Measurements from ENCODE around the gene RNF121.
"Not testable (repeated sequence)": the region's sequence is repeated elsewhere in the genome, so short reads cannot be mapped to it uniquely, and the experiment has no call there.

DNA sequence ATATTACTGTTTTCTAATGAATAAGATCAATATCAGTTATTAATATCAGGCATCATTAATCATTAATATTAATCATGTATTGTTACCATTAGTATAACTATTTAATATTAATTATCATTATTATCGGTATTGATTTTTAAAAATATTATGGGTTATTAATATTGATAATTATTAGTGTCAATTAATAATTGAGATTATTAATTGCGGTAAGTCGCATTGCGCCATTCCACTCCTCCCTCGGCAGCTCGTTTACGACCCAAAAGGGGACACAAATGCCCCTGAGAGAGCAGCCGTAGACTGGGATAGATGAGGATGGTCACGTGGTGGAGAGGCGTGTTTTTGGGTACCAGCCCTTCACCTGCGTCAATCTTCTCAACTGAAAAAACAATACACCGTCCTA lies 43.0 kb upstream of the RNF121 start:
- TF ChIP-seq, protein P1, sequence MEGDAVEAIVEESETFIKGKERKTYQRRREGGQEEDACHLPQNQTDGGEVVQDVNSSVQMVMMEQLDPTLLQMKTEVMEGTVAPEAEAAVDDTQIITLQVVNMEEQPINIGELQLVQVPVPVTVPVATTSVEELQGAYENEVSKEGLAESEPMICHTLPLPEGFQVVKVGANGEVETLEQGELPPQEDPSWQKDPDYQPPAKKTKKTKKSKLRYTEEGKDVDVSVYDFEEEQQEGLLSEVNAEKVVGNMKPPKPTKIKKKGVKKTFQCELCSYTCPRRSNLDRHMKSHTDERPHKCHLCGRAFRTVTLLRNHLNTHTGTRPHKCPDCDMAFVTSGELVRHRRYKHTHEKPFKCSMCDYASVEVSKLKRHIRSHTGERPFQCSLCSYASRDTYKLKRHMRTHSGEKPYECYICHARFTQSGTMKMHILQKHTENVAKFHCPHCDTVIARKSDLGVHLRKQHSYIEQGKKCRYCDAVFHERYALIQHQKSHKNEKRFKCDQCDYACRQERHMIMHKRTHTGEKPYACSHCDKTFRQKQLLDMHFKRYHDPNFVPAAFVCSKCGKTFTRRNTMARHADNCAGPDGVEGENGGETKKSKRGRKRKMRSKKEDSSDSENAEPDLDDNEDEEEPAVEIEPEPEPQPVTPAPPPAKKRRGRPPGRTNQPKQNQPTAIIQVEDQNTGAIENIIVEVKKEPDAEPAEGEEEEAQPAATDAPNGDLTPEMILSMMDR (conservative IDR thresholded peaks at IDR 0.05; ENCODE audit: low read length), result not testable (repeated sequence)
- not testable (repeated sequence) for TF ChIP-seq EZH2phosphoT487 (IDR thresholded peaks at IDR 0.05; ENCODE audit: borderline replicate concordance)
